Stimulated activated CD8-positive, alpha-beta memory T cell treated with anti-CD3 and anti-CD28 coated beads, Interleukin-7, amount 100 ng/mL, for 4 hours (primary cell): ENCODE data around the gene LYPLA2.
"Not testable (repeated sequence)": the region's sequence is repeated elsewhere in the genome, so short reads cannot be mapped to it uniquely, and the experiment has no call there.

ENCODE experiments used
- DNase-seq, 2 donors: peaks; one replicate each; pipeline ENCODE4 v3.0.0-alpha.2; 2020; ENCODE audit warnings: low read depth in 2 of 2

Gene LYPLA2

DNA sequence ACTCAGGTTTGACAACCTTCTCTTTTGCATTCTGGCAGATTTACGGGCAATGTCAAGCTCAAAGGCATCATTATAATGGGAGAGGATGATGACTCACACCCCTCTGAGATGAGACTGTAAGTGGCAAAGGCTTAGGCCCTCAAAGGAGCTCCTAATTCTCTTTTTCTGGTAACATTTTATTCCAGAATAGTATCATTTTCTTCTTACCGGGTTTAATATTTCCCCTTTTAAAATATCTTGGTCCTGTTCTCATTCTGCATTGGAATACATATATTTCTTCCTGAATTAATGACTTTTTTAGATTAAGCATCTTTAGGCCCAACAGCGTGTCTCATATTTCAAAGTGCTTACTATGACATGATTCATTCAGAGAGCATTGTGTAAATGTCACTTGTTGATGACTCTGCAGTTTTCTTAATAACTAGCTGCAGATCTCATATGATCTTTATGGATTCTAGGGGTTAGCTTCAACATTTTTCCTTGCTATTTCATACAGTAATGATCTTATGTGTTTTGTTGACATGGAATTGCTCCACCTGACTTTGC, 11.0 kb upstream of the LYPLA2 start:
- DNase-seq, result no peak

GRCh38 chr1:23783141-23783540, 7.8 kb upstream of the LYPLA2 start:
- not testable (repeated sequence) for DNase-seq

- DNase-seq, result no peak
Measured at GRCh38 chr1:23784846-23785245, 6.1 kb upstream of the LYPLA2 start.

DNA sequence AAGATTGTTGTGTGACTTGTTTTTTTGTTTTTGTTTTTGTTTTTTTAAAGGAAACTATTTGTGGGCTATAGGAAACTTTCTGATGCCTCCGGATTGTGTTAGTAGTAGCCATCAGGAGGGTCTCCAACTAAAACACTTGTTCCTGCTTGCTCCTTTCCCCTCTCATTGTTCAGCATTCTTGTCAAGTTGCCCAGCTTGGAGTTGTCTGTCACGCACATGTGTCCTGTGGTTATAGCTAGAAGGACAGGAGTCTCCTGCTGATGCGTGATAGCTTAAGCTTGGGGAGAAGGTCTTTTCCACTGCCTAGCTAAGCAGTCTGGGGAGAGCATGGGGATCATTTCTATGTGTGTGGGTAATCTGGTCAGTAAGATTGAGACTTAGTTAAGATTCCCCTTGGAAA, 3.2 kb upstream of the LYPLA2 start:
- DNase-seq, result no peak

DNA sequence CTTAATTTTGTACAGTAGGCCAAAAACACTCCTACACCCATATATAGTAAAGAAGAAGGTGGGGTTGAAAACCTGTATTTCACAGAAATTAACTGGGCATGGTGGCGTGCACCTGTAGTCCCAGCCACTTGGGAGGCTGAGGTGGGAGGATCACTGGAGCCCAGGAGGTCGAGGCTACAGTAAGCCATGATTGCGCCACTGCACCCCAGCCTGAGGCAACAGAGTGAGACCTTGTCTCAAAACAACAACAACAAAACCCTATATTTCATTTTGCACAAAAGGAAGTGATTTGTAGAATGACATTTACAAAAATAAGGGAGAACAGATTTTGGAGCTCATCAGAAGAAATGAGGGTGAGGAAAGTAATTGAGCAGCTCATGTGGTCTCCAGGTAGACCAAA, 2.2 kb upstream of the LYPLA2 start:
- DNase-seq, result no peak

DNA sequence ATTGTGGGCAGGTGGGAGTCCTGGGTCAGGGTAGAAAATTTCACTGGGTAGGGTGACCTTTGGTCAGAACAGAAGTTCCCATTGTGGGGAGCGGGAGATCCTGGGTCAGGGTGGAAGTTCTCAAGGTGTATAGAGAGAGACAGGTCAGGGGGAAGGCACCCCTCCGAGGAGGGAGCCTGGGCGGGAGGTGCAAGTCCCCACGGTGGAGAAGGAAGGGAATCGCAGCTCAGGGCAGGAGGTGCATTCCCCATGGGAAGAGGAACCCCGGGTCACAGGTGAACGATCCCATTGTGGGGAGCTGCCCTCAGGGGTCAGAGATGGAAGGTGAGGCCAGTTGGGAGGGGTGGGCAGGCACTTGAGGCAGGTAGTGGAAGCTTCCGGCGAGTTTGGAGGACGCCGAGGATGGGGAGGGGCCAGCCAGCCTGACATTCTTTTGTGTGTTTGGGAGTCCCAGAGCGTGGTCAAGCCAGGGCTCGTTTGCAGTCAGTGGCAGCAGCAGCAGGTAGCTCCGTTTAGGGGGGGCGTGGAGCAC, 637 bp downstream of the LYPLA2 start:
- DNase-seq, result no peak

DNA sequence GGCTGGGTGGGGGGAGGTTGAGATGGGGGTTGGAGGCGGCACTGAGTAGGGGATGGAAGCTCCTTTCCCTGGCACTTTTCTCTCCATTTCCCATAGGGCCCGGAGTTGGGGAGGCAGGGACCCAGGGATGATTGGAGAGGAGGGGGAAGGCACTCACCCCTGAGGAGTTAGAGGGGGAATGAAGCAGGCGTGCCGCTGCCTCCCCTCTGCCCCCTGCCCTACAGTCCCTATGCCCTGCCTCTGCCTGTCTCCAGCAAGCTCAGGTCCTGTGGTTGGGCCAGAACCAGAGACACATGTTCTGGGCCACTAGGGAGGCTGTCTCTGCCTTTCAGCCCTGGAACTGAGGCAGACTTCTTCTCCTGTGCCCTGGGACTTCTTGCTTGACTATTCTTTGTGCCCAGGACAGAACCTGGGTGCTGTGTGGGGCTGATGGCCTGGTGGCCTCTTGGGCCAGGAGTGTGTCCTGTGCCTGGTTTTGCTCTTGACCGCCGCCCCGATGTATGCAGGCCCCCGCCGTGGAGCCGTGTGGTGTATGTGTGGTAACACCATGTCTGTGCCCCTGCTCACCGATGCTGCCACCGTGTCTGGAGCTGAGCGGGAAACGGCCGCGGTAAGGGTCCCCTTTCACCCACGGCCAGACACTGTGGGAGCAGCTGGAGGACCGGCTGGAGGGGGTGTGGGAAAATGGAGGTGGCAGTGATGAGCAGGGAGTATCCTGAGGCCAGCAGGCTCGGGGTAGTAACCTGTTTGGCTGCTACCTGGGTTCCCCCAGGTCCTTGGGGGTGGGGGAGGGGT, 1.4 kb downstream of the LYPLA2 start:
- DNase-seq, result no peak

DNA sequence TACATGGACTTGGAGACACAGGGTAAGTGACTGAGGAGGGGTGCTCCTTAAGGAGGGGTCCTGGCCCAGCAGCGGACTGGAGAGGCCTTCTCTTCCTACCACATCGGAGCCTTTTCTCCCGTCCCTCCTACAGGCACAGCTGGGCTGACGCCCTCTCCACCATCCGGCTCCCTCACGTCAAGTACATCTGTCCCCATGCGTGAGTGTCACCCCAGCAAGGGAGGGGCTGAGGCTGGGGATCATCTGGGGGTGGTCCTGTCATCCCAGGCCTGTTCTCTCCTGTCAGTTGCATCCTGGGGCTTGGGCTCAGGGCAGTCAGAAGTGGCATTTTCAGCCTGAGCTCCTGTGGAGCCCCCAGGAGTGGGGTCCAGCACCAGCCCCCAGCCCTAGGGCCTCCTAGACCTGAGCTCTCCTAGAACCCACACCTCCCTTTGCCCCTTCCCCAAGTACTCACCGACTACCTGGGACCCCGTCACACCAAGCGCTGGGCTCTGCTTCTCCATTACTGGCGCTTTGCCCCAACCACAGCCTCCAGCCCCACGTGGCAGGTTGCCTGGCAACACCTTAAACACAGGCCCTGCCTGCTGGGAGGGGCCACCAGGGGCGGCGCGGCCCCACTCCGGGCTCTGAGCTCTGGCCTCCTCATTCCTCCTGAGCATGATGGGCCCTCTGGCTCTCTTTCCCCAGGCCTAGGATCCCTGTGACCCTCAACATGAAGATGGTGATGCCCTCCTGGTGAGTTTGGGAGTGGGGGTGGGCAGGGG, 2.3 kb downstream of the LYPLA2 start:
- no peak for DNase-seq

DNA sequence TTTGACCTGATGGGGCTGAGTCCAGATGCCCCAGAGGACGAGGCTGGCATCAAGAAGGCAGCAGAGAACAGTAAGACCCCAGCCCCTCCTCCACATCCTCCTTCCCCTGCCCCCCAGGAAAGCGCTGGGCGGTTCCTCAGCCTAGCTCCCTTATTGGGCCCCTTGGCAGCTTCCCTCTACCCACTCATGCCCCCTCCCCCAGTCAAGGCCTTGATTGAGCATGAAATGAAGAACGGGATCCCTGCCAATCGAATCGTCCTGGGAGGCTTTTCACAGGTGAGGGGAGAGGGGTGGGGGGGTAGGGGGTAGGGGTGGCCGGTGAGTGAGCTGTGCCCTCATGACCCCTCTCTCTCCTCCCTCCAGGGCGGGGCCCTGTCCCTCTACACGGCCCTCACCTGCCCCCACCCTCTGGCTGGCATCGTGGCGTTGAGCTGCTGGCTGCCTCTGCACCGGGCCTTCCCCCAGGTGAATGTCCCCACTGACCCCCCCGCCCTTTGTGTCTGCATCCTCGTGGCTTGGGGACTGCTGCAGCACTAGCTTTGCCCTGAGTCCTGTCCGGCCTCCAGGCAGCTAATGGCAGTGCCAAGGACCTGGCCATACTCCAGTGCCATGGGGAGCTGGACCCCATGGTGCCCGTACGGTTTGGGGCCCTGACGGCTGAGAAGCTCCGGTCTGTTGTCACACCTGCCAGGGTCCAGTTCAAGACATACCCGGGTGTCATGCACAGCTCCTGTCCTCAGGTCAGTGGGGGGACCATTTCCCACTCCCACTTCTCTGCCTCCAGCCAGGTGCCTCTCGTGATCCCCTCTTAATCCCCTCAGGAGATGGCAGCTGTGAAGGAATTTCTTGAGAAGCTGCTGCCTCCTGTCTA, 3.2 kb downstream of the LYPLA2 start:
- DNase-seq, result no peak

DNA sequence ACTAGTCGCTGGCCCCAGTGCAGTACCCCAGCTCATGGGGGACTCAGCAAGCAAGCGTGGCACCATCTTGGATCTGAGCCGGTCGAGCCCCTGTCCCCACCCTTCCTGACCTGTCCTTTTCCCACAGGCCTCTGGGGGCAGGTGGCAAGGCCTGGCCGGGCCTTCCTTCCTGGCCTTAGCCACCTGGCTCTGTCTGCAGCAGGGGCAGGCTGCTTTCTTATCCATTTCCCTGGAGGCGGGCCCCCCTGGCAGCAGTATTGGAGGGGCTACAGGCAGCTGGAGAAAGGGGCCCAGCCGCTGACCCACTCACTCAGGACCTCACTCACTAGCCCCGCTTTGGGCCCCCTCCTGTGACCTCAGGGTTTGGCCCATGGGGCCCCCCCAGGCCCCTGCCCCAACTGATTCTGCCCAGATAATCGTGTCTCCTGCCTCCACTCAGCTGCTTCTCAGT, 3.8 kb downstream of the LYPLA2 start:
- DNase-seq, result not testable (repeated sequence)

DNA sequence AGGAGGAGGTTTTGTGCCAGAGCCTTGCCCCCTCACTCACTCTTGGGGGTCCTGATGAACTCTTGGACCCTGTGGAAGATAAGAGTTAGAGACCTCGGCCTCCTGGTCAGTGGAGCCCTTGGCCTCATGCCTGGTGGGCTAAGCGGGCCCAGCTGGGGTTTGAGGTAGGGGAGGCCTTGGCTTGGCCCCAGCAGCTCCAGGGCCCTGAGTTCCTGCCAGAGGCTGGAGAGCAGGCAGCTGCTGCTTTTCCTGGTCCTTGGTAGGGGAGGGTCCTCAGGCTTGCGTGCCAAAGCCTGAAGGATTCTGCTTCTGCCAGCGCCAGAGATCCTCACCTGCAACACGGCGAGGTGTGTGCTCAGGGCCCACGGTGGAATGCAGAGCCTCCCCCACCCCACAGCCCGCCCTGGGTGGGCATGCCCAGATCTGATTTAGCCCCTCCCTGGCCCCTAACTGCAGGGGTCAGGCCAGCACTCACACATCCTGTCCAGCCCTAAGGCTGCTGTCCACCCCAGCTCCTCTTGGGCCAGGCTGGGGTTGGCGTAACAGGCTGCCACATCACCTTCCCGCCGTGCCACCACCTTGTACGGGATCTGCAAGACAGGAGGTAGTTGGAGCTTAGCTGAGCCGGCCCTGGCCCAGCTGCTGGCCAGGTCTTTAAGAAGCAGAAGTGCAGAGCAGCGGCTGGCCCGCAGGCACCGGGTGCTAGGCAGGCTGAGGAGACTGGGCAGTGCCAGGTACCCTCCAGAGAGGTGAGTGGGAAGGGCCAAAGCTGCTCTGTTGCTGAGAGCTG, 4.9 kb downstream of the LYPLA2 start:
- no peak for DNase-seq

GRCh38 chr1:23796466-23797271, 5.7 kb downstream of the LYPLA2 start:
- no peak for DNase-seq

GRCh38 chr1:23797478-23798448, 6.8 kb downstream of the LYPLA2 start:
- no peak for DNase-seq

GRCh38 chr1:23798662-23799142, 7.8 kb downstream of the LYPLA2 start:
- no peak for DNase-seq

DNA sequence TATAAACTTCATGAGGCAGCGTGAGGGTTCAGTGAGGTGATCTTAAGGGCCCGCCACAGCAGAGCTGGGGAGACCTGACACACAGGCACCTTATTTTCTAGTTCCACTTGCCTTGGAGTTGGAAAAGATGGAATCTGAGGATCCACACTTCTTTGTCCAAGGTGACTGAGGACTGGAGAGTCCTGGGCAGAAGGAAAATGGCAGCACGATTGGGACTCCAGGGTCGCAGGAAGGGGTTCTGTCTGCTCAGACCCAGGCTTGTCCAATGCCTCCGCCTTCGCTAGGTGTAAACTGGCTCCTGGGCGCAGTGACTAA, 8.3 kb downstream of the LYPLA2 start:
- no peak for DNase-seq

DNA sequence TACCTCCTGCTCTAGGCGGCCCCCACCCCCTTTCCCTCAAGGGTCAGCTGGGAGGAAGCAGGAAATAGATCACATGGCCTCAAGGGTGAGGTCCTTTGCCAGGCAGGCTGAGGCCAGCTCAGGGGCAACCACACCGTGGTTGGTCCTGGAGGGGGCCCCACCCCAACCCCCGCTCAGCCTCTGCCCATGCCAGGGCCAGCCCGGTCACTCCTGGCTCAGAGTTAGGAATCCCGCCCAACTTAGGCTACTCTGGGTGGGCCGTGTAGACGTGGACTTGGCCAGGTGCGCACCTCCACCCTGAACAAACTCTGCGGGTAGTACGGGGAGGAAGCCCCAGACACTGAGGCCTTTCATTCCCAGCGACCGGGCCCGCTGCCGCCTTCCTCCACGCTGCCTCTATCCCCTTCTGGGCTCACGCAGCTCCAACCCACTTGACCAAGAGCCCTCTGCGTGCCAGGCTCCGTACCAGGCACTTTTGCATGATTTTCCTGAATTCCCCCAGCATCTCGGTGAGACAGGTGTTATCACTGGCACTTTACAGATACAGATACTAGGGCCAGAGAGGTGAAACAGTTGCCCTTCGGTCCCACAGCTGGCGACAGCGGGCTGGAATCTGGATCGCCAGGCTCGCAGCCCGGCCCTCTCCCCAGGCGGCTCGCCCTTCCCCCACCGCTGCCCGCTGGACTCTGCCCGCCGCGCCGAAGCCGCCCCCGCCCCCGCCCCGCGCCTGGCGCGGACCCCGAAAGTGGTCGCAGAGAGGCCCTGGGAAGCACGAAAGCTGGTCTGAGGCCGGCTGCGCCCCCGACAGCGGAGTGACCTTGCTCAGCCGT, 8.8 kb downstream of the LYPLA2 start:
- DNase-seq, result no peak

GRCh38 chr1:23800400-23801337, 9.7 kb downstream of the LYPLA2 start, which contains the start of gene GALE:
Gene GALE (minus strand): TSS chr1:23800754. CDS start chr1:23799007, 1,747 bp downstream.
- peak; percentile 96 to 98 for DNase-seq
